ENCODE measurements around the gene FAM117A.

The FAM117A gene

DNA sequence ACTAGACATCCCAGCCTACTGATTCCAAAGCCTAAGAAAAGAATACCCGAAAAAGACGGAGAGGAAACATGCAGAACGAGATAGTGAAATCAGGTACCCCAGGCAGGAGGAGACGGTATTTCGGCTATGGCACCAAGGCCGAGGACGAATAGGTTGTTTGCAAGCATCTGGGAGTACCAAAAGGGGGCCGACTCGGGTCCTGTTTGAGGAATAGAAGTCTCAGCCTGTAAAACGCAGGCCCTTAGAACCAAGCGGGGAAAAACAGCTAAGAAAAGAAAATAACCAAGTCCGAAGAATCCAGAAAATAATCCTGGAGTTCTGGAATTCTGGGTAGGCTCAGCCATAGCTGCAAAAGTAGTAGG, 56.7 kb downstream of the FAM117A start:
- peak; percentile 42 for DNase-seq

DNA sequence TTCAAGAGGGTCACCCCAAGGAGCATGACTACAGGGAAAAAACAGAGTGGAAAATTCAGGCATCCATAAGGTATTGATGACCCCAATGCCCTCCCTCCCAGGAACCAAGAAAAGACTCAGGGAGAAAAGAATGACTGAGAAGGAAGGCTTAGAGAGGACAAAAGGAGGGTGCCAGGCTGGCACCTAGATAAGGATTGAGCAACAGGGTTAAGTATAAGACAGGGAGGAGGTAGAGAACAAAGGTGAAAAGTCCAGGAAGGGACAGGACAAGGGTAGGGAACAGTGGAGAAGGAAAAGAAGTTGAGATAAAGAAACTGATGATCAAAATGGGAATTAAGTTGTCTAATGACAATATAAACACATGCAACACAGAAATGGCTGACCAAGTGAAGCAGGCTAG, 58.7 kb downstream of the FAM117A start:
- DNase-seq: no peak

DNA sequence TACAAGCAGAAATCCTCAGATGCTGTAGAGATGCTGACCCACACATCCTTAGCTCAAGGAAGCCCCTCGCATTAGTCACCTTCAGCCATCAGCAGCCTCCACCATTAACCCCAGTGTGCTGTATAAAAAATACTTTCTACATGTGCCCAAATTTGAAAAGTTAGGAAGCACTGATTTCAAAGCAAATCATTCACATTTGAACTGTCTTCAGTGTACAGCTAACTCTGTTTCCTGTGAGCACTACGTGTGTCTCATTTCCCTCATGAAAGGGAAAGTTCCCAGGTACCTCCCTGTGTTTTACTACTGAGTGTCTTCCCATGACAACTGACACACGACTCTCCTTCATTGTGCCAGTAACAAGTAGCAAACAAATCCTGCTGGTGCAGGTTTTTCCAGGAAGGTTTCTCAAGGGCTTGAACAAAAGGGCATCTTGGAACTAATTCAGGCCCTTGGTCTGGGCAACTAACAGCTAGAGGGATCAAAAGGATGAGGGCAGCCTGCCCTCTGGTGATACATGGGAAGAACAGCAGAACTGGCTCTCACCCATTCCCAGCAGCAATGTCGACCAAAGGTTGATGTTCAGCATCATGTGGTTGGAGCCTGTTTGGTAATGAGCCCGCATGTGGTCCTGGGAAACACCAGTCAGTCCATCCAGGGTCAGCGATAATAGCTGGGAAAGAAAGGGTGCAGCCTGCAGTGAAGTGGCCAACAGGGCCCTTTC, 60.2 kb downstream of the FAM117A start:
- no peak for DNase-seq

DNA sequence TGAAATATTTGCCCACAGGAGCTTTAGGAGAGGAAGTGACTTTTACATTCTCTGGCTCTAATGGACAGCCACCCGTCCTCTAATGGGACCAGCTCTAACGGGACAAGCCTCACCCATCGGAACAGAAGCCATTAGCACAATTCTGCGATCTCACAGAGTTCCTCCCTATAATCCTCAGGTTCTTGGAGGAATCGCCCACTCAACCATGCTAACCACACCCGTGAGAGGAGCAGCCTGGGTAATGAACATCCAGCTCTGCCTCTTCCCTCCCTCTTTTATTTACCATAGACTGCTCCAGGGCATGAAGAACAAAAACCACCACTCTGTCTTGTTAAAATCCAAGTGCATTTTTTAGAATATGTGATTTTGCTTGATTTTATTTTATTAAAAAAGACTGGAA, 63.0 kb downstream of the FAM117A start:
- no peak for DNase-seq

DNA sequence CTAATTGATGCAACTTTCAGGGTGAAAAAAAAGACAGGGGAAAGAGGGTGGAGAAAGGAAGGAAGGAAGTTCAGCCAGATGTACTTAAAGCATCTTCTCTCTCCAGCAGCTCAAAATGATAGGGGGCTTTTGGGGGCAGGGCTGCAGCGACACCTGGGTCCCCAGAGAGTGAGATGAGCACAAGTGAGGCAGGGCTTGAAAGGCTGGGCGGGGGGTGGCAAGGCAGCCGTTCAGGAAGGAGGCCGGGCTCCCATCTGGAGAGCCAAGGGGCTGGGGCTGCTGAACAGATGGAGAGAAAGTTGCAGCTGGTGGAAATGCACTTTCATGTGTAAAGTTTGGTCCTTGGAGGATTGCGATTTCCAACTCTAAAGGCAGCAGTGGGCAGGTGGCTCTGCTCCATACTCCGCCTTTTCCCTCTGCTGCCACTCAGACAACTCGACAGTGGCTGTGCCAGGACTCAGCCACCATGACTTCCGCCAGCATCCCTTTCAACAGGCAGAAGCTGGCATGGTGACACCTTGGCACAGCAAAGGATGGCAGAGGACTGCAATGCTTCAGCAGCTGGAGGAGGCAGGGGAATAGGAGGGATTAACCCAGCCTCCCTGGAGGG, 63.9 kb downstream of the FAM117A start:
- no peak for DNase-seq

DNA sequence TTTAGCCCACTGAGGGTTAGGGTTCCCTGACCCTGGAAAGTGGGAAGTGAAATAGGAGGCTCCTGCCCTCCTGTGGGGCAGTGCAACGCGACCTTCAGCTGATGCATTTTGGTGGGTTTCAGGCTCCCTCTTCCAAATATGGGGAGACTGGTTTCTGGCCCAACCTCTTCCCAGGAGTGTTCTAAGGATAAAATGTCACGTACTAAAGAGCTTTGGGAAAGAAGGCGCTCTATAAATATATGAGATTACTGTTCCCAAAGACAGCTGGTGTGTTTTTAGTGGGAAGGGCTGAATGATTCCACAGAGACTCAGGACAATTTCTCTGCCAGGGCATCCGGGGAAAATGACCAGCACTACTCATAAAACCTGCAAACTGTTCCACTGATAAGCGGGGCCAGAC, 65.9 kb downstream of the FAM117A start:
- DNase-seq: no peak

DNA sequence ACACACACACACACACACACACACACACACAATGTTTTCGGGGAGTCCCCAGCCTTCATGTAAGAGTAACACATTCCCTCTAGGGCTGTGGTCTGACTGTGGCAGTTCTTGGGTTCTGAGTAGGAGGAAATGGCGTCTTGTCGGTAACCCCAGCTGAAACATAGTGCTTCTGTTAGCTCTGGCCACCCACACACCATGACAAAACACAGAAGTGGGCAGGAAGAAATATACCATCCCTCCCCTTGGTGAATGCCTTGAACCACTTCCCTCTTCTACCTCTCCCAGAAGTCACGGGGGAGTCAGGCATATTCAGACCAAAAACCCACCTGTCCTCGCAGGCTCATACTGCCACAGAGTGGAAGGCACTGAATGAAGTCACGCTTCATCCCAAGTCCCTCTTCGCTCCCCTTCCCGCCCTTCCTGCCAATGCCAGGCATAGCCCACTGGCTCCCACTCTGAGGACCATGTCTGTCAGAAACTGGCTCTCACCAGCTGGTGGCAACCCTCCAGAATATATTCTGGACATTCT, 67.6 kb downstream of the FAM117A start:
- DNase-seq: peak; percentile 58

DNA sequence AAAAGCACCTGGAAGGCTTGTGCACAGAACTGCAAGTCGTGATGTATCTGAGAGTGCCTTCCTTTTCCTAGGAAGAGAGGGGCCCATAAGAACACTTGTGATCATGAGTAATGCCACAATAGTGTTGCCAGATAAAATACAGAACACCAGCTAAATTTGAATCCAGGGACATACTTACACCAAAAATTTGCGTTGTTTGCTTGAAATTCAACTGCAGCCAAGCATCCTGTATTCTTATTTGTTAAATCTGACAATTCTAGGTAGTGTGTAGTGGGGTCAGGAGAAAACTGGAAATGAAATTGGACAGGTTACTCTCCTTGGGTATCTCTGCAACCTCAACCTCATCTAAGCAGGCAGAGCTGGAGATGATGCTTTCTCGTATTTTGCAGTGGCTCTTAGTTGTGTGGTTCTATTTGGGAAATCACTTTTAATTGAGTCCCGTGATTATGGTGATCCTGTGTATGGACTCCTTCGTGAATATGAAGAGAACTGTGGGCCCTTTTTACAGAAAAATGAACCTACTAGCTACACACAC, 68.2 kb downstream of the FAM117A start:
- no peak for DNase-seq

DNA sequence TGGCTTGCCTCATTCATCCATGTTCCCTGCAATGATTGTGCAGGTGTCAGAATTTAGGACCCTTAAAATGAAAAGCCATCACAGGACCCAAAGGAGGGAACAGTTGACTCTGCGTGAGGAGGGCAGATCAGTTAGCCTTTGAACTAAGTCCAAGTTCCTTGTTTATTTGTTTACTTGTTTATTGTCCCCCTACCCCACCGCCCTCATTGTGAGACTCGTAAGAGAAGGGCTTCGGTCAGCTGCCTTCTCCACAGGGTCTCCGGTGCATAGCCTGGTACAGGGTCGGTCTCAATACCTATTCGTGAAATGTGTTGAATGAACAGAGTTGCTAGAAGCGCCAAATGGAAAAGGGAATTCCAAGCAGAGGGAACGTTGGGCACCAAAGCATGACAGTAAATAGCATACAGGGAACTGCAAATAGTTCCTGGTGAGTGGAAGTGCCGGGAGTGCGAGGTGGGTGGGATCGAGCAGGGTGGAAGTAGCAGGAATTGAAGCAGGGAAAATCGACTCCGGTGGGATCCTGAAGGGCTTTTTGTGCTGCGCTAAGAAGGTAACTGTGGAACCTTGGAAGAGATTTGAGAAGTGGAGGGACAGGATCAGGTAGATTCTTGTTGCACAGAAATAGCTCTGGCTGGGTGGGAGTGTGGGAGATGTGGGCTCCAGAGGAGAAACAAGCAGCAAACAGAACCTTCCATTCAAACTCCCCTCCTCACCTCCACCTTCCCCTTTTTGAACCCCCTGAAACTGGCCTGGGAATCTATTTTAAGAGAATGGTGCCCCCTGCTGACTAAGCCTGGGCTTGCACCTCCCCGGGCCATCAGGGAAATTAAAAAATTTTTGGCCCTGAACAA, 68.9 kb downstream of the FAM117A start:
- peak; percentile 75 for DNase-seq

DNA sequence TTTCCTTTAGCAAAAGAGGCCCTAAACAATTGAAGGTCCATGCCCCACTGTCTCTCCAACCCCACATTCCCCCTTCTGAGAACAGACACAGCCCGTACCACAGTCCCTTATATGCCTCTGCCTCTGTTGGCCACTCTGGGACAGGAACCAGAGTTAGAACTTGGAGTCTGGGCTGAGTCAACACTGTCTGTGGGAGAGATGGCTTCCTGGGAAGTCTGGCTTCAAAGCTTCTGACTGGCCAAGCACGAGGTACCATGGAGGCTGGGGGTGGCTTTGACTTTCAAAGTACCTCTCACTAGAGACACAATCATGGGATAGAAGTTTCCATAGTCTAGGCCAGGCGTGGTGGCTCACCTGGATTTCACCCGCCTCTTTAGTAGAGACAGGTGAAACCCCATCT, 71.2 kb downstream of the FAM117A start:
- DNase-seq: no peak

DNA sequence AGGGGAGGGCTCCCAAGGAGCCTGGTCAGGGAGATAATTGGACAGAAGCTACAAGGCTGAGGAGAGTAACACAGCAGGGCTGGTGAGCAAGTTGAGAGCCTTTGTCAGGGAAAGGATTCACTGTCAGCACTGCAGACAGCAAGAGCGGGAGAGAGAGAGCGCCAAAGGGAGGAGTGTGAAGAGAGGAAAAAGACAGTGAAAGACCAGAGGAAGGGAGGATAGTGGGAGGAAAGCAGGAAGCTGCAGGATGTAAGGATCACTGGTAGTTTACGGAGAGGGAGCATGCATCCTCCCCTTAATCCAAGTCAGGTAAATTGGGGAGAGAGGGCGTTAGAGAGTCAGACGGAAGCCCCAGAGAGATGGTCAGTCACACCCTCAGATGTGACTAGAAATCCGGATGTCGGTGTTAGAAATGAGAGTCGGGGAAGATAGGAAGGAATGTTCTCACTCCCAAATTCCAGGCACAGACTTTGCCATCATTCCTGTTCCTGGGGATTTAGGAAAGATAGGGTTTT, 72.2 kb downstream of the FAM117A start:
- DNase-seq: no peak

DNA sequence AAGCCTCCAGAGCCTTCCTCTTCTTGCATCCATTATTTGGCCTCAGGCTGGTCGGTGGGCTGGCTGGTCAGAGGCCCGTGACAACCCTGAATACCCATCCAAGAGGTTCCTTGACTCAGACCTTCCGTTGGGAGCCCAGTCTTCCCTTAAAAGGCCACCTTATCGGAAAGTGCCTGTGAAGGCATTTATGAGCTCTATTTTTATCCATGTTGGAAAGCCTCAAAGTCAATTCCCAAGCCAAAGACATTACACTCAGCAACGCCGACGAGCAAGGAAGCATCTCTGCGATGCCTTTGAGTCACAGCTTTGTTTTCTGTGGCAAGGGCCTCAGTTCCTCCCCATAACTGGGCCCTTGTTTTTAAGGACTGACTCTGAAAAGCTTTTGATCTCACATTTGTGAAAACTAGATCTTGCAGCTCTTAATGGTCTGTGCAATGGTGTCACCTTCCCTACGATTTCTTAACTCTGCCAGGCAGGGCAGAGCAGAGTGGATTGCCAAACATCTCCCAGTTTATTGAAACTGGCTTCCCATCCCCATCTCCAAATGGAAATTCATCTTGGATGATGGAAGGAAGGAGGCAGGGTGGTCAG, 72.8 kb downstream of the FAM117A start:
- no peak for DNase-seq

DNA sequence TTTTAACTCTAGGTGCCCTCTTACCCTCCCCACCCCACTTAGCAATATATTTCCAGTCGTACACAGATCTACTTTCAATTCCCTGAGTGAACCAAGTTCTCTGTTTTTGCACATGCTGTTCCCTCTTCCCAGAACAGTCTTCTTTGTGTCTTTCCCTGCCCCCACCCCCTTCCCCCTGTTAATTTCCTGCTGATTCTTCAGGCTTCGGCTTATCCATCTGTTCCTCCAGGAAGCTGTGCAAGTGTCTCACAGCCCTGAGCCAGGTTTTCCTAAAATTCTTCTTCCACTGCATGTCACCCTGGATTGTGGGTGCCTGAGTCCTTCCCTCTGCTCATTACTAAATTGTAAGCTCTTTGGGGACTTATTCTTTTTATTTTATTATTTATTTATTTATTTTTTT, 73.7 kb downstream of the FAM117A start:
- no peak for DNase-seq

DNA sequence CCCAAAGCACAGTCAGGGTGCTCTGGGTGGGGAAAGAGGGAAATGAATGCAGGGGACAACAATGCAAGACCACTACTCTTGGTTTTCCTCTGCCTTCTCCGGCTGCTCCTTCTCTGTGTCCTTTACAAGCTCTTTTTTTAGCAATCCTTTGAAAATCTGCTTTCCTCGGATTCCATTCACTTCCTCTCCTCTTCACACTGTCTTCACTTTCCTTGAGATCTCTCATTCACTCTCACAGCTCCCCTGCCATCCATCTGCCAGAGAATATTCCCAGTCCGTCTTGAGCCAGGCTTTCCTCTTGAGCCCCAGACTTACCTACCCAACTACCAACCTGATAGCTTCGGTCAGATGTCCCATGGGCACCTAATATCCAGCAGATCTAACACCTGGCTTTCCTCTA, 75.1 kb downstream of the FAM117A start:
- DNase-seq: no peak

DNA sequence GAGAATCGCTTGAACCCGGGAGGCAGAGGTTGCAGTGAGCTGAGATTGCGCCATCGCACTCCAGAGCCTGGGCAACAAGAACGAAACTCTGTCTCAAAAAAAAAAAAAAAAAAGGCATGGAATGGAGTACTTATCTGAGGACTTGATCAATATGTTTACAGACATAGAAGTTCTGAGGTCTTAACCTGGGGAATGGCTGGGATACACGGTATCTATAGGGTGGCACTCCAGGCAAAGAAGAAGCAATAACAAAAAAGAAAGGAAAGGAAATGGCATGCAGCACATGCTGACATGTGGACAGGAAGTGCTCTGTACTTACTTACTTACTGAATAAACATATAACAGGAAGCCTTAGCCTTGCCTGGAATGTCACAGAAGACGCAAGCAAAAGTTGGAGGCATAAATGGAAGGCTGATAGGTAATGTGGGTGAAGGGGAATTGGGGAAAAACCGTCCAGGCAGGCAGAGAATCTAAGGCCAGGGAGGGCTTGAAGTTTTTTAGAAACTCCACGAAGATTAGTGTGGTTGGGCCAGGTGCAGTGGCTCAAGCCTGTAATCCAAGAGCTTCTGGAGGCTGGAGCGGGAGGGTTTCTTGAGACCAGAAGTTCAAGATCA, 75.9 kb downstream of the FAM117A start:
- no peak for DNase-seq

DNA sequence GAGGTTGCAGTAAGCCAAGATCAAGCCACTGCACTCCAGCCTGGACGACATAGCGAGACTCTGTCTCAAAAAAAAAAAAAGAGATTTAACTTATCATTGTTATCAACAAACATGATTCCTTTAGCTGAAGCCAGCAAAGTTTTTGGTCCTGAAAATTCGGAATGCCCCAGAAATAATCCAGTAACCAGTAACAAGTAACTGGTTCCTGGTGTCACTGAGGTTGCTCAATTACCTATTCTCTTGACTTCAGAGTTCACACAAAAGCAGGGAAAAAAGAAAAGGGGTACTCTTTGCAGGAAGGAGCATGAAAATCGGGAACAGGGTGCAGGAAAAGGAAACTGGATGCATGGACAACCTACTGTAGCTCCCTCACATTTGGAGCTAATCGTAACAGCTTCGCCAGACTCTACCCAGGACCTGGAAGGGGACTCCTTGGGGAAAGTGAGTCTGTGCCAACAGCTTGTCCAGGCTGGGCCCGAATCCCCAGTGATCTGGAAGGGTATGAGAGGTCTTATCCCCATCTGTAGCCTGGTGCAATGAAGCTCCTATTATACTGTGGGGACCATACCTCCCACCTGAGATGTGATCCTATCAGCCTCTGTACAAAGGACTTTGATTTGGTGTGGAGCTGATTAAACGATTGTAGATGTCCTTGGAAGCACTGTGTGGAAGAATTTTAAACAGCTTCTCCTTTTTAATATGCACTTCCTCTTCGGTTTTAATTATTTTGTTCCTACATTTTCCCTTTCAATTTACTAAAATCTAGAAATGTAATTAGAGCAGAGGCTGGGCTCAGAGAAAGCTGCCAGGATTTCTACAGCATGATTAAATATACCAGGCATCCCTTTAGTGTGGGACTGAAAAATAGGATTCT, 82.6 kb downstream of the FAM117A start:
- DNase-seq: no peak

DNA sequence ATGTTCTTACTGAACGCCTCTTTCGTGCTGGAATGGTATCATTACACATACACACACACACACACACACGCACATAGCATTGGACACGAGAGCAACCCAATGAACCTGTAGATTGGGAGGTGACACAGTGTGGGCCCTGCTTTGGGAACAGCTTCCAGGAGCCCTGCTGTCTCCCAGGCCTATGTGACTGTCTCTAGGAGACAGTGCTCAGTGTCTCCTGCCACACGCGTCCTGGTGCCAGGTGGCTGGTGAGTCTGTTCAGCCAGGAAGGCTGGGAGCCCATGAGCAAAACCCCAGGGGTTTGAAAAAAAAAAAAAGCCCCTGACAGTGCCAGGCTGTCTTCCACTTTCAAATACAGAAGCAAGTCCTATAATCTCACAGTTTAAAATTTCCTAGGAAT, 83.6 kb downstream of the FAM117A start:
- DNase-seq: no peak

DNA sequence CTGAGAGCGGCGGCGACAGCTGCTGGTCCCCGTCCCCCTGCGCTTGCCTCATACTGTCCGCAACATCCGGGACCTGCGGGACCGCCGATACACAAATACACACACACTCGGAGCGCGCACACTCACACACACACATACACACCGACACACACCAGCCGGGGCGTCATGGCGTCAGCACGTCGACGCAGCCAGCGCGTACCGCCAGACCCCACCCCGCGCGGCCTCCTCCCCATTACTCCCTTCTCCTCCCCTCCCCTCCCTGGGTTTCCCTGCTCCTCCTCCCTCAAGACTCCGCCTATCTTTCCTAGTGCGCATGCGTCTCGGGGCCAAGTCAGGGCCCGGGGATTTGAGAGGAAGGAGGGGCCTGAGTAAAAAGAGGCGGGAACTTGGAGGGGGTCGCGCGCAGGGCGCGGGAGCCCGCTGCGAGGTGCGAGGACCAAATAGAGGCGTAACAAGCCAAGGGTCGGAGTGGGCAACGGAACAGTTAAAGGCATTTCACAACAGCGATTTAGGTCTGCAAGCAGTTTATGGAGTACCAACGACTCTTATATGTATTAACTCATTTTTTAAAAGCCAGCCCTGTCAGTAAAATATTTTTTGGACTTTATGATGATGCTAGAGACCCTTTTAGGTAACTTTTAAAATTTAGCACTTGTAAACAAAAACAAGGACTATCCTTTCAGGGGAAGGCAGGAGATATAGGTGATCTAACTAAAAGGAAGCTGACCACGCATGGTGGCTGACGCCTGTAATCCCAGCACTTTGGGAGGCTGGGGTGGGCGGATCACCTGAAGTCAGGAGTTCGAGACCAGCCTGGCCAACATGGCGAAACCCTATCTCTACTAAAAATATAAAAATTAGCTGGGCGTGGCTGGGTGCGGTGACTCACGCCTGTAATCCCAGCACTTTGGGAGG, 85.7 kb downstream of the FAM117A start, which contains the start of gene SPOP:
SPOP (minus strand) TSS at position 165 of the 915 bp plus-strand sequence. CDS start 55,287 bp downstream, outside the sequence.
- peak; percentile 99 for DNase-seq

DNA sequence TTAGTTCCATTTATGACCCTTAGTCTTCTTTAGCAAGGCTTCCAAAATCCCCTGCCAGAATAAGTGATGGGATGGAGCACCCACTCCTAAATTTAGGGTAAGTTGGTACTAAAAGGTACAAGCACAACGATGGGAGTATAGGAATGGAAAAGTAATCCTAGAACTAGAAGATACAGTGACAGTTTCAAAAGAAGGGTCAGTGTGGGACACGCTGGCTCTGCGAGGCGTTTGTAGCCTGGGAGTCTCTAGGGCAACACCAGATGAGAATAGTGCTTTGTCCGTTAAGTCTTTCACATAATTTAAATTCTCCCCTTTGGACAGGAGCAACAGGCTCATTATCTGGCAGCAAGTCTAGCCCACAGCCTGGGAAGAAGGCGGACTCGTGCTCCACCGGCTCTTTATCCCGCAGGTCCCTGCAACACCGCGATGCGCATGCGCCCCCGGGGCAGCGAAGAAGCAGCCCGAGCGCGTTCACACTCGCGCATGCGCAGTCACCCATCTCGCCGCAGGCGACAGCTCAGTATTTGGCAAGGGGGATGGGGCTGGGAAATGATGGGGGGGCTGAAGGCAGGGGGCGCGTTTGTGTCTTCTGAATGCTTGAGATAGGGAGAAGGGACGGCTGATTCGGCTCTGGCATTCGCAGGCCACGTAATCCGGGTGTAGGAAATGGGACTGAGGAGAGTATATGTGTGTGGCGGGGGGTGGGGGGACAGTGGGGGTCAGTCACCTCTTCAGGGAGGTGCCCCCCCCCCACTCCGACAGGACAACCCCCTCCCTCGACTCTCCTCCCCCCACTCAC, 86.6 kb downstream of the FAM117A start:
- DNase-seq: peak; percentile 96

Data from activated gamma-delta T cell treated with Interleukin-2 at 50 U/mL for 16 hours (primary cell).